Testis (tissue), 5 donors: Measurements from ENCODE around the gene MS4A18. TPM values are rescaled to one million over a fixed set of nuclear protein-coding genes. Genes with fewer than 3 reads are reported as not detected.
"Not testable (repeated sequence)": the region's sequence is repeated elsewhere in the genome, so short reads cannot be mapped to it uniquely, and the experiment has no call there.

ENCODE experiments used
- DNase-seq: peaks from one replicate; pipeline ENCODE4 v3.0.0-alpha.2; 2019
- H3K27ac ChIP-seq, 2 donors: fragments of 200-600 bp; sonication (generic); one replicate each; pipeline ENCODE4 v1.5.1; 2019
- H3K27me3 ChIP-seq: fragments of 200-600 bp; sonication (generic); one replicate; pipeline ENCODE4 v1.5.1; 2019
- H3K36me3 ChIP-seq: fragments of 200-600 bp; sonication (generic); one replicate; pipeline ENCODE4 v1.5.1; 2017; ENCODE audit warnings: low read depth; ENCODE audit errors: missing control alignments
- H3K4me1 ChIP-seq: fragments of 200-600 bp; sonication (generic); one replicate; pipeline ENCODE4 v1.5.1; 2019
- H3K4me3 ChIP-seq, 2 donors: fragments of 200-600 bp; sonication (generic); one replicate each; pipeline ENCODE4 v1.5.1; 2017 to 2019
- H3K9me3 ChIP-seq: fragments of 200-600 bp; sonication (generic); one replicate; pipeline ENCODE4 v1.5.1; 2017
- POLR2A ChIP-seq: fragments of 450-650 bp; IDR thresholded peaks from one replicate; pipeline ENCODE4 v1.6.1; 2017; ENCODE audit warnings: antibody characterized with exemption, mild to moderate bottlenecking, moderate library complexity
- WGBS, 2 donors: methylation state at CpG; one replicate each; pipeline ENCODE4 v1.1.5; 2018; 5-methylcytosine and 5-hydroxymethylcytosine counted together
- intact Hi-C: fragments of 100-400 bp; cut with DNase I; formaldehyde crosslinking; loops from one replicate; pipeline ENCODE4 v1.15.1; 2023; ENCODE audit warnings: low total_unique reads
- long read RNA-seq, 2 donors: transcript quantifications; one replicate each; lab custom pipeline, GENCODE V29; 2026
- polyA plus RNA-seq: library from polyadenylated mRNA; stranded (reverse); fragments of 350-450 nt; fragmentation: Illumina TruSeq; extraction: RNeasy Lipid Tissue Mini Kit (QIAGEN cat#74804); gene quantifications from one replicate; pipeline ENCODE4 v1.2.3, GENCODE V29; 2014; ENCODE audit warnings: low read depth, low replicate concordance; ENCODE audit not compliant: insufficient read depth
- total RNA-seq, 2 donors: library from RNA; depleted of rRNA; stranded (reverse); fragments of >200 nt; gene quantifications; one replicate each; pipeline ENCODE4 v1.2.3, GENCODE V29; 2016
- TF ChIP-seq, protein P1 (sequence below), 3 experiments: fragments of 450-650 bp in 2 of 3; fragments of 200-600 bp in 1 of 3; sonication (generic) in 1 of 3; IDR thresholded peaks; one replicate each; pipeline ENCODE4 v1.5.1; 2016 to 2019; ENCODE audit warnings: antibody characterized with exemption in 3 of 3, mild to moderate bottlenecking in 2 of 3, moderate library complexity in 1 of 3

MS4A18 gene
- under 1 TPM in 1 of 2 donors, not detected in 1; 0.50 TPM for total RNA-seq
- 0.96 TPM for polyA plus RNA-seq
- long read RNA-seq, donor 1, result 0 reads
- long read RNA-seq, donor 2, result 0 reads

DNA sequence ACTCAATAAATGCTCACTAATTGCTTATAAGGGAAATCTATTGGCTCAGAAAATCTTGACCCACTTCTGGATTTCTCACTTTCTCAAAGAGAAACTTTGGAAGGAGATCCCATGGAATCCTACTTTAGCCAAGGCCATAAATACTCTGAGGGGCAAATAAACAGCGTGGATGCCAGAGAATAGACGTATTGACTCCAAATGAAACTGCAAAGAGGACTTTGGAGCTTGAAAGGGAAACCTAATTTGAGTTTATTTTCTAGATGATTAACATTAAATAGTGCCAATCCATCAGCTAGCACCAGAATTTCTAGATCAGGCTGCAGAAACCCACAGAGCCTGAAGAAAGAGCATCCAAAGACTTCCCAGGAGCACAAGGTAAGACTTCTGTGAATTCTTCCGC is at the start of gene MS4A18:
MS4A18 (plus strand) TSS at position 301 of the 400 bp plus-strand sequence.
- Histone ChIP-seq H3K27me3 (no peaks in the 10 kb centered on the region), H3K27ac (no peak within 1 kb of the TSS), H3K4me3 (no peak within 1 kb of the TSS), H3K9me3 (no peaks in the 10 kb centered on the region), H3K4me1 (no peaks in the 10 kb centered on the region), H3K36me3 (no peaks in the 10 kb centered on the region)
- 83 to 87% methylated on average over 3 of the region's 3 CpGs for WGBS, 2 donors
- TF ChIP-seq, protein P1, sequence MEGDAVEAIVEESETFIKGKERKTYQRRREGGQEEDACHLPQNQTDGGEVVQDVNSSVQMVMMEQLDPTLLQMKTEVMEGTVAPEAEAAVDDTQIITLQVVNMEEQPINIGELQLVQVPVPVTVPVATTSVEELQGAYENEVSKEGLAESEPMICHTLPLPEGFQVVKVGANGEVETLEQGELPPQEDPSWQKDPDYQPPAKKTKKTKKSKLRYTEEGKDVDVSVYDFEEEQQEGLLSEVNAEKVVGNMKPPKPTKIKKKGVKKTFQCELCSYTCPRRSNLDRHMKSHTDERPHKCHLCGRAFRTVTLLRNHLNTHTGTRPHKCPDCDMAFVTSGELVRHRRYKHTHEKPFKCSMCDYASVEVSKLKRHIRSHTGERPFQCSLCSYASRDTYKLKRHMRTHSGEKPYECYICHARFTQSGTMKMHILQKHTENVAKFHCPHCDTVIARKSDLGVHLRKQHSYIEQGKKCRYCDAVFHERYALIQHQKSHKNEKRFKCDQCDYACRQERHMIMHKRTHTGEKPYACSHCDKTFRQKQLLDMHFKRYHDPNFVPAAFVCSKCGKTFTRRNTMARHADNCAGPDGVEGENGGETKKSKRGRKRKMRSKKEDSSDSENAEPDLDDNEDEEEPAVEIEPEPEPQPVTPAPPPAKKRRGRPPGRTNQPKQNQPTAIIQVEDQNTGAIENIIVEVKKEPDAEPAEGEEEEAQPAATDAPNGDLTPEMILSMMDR (IDR thresholded peaks at IDR 0.05), result no peak
- TF ChIP-seq POLR2A, result no peak
- intact Hi-C loops, result no loop called here
- DNase-seq, result no peak

DNA sequence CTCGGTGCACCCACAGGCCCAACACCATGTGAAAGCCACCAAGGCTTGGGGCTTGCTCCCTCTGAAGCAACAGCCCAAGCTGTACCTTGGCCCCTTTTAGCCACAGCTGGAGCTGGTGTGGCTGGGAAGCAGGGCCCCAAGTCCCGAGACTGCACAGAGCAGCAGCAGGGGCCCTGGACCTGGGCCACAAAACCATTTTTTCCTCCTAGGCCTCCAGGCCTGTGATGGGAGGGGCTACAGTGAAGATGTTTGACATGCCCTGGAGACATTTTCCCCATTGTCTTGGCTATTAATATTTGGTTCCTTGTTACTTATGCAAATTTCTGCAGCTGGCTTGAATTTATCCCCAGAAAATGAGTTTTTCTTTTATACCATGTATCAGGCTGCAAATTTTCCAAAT is 46.3 kb upstream of the MS4A18 start:
- intact Hi-C loops, H3K27me3 ChIP-seq, H3K27ac ChIP-seq, H3K4me3 ChIP-seq, H3K9me3 ChIP-seq, DNase-seq, H3K36me3 ChIP-seq, H3K4me1 ChIP-seq: not testable (repeated sequence)
- 91 to 92% methylated on average over 2 of the region's 2 CpGs for WGBS, 2 donors

DNA sequence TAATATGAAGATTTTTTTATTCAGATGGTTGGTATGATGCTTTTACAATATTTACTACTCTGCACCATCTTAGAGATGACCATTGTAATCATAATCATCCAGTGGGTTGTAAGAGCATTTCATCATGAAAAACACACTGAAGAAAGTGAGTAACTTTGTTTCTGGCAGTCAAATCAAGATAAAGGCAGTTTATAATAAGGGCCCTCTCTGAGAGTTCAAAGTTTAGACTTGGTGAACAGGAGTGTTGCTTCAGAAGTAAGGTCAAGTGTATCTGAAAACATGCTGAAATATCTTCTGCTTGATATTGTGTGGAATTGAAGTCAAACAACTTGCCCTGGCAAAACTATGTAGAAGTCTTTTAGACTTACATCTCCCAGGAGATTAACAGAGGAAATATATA is 44.6 kb upstream of the MS4A18 start:
- Histone ChIP-seq H3K36me3 (no peaks in the 10 kb centered on the region), H3K27me3 (no peaks in the 10 kb centered on the region), H3K4me1 (peaks cover 4% of the 10 kb centered on the region), H3K4me3 (no peak overlapping the region), H3K9me3 (no peaks in the 10 kb centered on the region), H3K27ac (no peak overlapping the region)
- DNase-seq, result no peak
- TF ChIP-seq POLR2A, result no peak
- TF ChIP-seq, protein P1 (IDR thresholded peaks at IDR 0.05), result no peak
- intact Hi-C loops, result no loop called here

DNA sequence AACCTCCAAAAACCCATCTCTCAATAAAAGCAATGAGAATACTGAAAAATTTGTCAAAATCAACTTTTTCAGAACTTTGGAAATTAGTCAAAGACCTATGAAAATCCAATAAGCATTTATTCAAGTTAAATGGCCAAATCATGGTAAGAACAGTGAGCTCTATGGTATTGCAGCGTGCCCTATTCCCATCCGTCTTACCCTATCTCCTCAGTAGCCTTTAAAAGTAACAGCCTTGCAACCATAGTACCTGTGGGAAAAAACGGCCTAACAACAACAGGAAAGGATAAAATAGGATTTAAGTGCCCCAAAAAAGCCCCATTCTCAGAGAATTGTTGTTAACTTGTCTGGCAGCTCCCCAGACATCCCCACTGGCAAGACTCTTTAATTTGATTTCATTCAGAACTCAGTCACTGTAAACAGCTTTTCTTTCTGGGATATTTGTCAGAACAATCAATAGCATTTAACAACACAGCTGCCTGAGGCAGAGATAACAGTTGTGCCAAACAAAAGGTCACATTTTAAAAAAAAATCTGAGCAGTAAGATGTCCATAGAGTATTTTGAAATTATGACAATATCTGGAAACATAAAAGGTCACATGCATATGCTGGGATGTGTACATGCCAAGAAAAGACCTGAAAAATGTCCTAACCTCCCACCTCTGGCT is 43.9 kb upstream of the MS4A18 start:
- DNase-seq, result no peak
- Histone ChIP-seq H3K9me3 (no peaks in the 10 kb centered on the region), H3K36me3 (no peaks in the 10 kb centered on the region), H3K27ac (no peak overlapping the region), H3K4me3 (no peak overlapping the region), H3K27me3 (no peaks in the 10 kb centered on the region), H3K4me1 (peaks cover 8% of the 10 kb centered on the region)
- intact Hi-C loops, result no loop called here
- TF ChIP-seq, protein P1 (IDR thresholded peaks at IDR 0.05), result no peak
- no peak for TF ChIP-seq POLR2A
- WGBS, 2 donors, result 72 to 85% methylated on average over 3 of the region's 3 CpGs

DNA sequence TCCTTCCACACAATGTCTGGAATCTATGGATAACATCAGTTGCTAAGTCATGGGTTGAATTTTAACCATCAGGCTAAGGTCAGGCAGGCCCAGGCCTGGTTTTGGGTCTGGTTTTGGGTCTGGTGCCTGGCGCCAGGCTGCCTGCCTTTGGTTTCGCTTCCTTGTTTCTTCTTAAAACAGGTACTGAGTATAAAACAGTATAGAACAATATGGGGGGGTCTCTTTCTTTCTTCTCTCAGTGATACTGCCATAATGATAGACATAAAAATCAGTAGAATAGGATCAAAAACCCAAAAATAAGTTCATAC is 40.0 kb upstream of the MS4A18 start:
- H3K36me3 ChIP-seq, DNase-seq, H3K4me3 ChIP-seq, H3K4me1 ChIP-seq, H3K9me3 ChIP-seq, H3K27me3 ChIP-seq, intact Hi-C loops: not testable (repeated sequence)
- 97 to 98% methylated on average over 2 of the region's 2 CpGs for WGBS, 2 donors
- H3K27ac ChIP-seq, result peak overlapping the region; percentile 76 to 81

DNA sequence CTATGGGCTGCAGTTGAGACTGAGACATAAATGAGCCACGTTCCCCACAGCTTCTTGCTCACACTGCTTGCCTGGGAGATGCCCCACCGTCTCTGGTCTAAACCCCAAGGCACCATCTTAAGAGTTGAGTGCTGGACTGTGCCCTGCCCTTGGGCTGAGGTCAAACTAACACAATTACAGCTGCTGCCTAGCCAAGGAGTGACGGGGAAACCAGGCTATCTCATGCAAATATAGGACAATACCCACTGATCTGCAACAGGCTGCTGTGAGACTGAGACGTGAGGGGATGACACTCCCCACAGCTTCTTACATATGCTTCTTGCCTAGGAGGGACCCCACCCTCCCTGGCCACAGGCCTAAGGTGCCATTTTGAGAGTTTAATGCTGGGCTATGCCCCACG is 32.9 kb upstream of the MS4A18 start:
- Histone ChIP-seq H3K36me3 (no peaks in the 10 kb centered on the region), H3K4me1 (no peaks in the 10 kb centered on the region), H3K4me3 (no peak overlapping the region), H3K9me3 (no peaks in the 10 kb centered on the region), H3K27ac (no peak overlapping the region), H3K27me3 (no peaks in the 10 kb centered on the region)
- no peak for DNase-seq
- TF ChIP-seq POLR2A, result no peak
- TF ChIP-seq, protein P1 (IDR thresholded peaks at IDR 0.05), result no peak
- intact Hi-C loops, result no loop called here
- WGBS, 2 donors, result 88 to 100% methylated on average over 3 to 5 of the region's 5 CpGs
